Measurements from ENCODE around the gene MBIP.

Gene MBIP

DNA sequence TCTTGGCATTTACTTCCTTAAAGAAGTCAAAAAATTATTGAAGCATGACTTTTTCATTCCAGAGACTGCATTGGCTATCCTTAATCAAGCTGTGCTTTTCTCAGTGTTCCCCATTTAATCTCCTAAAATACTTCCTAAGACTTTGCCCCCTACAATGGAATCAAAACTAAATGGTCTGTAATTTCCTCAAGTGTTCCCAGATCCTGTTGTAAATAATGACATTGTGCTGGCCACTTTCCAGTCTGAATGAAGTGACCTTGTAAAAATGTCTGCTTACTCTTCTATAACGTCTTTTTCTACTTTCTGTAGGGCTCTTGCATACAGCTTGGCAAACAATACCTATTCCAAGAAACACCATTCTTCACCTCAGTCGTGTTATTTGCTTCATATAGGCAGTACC, 45.3 kb upstream of the MBIP start:
- TF ChIP-seq SPI1 (IDR thresholded peaks at IDR 0.05; ENCODE audit: borderline replicate concordance, low read depth) (no peak), POLR2AphosphoS5 (IDR thresholded peaks at IDR 0.05; ENCODE audit: low read depth) (no peak), GABPA (IDR thresholded peaks at IDR 0.05; ENCODE audit: low read depth) (no peak)
- TF ChIP-seq, protein P1, sequence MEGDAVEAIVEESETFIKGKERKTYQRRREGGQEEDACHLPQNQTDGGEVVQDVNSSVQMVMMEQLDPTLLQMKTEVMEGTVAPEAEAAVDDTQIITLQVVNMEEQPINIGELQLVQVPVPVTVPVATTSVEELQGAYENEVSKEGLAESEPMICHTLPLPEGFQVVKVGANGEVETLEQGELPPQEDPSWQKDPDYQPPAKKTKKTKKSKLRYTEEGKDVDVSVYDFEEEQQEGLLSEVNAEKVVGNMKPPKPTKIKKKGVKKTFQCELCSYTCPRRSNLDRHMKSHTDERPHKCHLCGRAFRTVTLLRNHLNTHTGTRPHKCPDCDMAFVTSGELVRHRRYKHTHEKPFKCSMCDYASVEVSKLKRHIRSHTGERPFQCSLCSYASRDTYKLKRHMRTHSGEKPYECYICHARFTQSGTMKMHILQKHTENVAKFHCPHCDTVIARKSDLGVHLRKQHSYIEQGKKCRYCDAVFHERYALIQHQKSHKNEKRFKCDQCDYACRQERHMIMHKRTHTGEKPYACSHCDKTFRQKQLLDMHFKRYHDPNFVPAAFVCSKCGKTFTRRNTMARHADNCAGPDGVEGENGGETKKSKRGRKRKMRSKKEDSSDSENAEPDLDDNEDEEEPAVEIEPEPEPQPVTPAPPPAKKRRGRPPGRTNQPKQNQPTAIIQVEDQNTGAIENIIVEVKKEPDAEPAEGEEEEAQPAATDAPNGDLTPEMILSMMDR (IDR thresholded peaks at IDR 0.05; ENCODE audit: insufficient read depth, low read length), result no peak
- TF ChIP-seq, protein P2, sequence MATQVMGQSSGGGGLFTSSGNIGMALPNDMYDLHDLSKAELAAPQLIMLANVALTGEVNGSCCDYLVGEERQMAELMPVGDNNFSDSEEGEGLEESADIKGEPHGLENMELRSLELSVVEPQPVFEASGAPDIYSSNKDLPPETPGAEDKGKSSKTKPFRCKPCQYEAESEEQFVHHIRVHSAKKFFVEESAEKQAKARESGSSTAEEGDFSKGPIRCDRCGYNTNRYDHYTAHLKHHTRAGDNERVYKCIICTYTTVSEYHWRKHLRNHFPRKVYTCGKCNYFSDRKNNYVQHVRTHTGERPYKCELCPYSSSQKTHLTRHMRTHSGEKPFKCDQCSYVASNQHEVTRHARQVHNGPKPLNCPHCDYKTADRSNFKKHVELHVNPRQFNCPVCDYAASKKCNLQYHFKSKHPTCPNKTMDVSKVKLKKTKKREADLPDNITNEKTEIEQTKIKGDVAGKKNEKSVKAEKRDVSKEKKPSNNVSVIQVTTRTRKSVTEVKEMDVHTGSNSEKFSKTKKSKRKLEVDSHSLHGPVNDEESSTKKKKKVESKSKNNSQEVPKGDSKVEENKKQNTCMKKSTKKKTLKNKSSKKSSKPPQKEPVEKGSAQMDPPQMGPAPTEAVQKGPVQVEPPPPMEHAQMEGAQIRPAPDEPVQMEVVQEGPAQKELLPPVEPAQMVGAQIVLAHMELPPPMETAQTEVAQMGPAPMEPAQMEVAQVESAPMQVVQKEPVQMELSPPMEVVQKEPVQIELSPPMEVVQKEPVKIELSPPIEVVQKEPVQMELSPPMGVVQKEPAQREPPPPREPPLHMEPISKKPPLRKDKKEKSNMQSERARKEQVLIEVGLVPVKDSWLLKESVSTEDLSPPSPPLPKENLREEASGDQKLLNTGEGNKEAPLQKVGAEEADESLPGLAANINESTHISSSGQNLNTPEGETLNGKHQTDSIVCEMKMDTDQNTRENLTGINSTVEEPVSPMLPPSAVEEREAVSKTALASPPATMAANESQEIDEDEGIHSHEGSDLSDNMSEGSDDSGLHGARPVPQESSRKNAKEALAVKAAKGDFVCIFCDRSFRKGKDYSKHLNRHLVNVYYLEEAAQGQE (IDR thresholded peaks at IDR 0.05; ENCODE audit: insufficient replicate concordance, low read depth), result no peak
- Histone ChIP-seq H3K27me3 (ENCODE audit: insufficient read depth, poor library complexity, severe bottlenecking) (no peaks in the 10 kb centered on the region), H3K27ac (replicated peaks) (no peak overlapping the region), H3K4me3 (replicated peaks; ENCODE audit: insufficient read depth, low read length) (no peak overlapping the region)
- no peak for DNase-seq (ENCODE audit: low read depth in 1 of 2, low spot score in 1 of 2)

DNA sequence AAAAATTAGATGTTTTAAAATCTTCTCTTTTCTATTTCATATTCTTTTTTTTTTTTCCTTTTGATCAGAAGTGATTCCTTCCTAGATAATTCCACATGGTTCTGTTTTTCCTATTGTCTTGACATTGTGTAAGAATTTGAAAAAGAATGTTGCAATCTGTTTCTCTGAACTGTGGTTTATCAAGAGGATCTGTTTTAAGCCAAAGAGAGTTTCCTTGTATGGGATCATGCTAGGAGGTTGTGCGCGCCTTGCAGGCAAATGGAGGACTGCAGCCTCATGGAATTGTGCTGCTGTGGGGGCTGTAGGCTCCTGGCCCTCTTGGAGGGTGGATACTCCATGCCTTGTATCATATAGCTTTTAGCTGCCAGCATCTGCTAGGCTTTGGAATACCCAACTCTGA, 43.3 kb upstream of the MBIP start:
- no peaks in the 10 kb centered on the region for H3K27me3 ChIP-seq (ENCODE audit: insufficient read depth, poor library complexity, severe bottlenecking)
- H3K4me3 ChIP-seq (replicated peaks; ENCODE audit: insufficient read depth, low read length), result no peak overlapping the region
- no peak overlapping the region for H3K27ac ChIP-seq (replicated peaks)
- no peak for DNase-seq (ENCODE audit: low read depth in 1 of 2, low spot score in 1 of 2)
- TF ChIP-seq SPI1 (IDR thresholded peaks at IDR 0.05; ENCODE audit: borderline replicate concordance, low read depth) (no peak), POLR2AphosphoS5 (IDR thresholded peaks at IDR 0.05; ENCODE audit: low read depth) (no peak), GABPA (IDR thresholded peaks at IDR 0.05; ENCODE audit: low read depth) (no peak)
- TF ChIP-seq, protein P2 (IDR thresholded peaks at IDR 0.05; ENCODE audit: insufficient replicate concordance, low read depth), result no peak
- TF ChIP-seq, protein P1 (IDR thresholded peaks at IDR 0.05; ENCODE audit: insufficient read depth, low read length), result no peak

DNA sequence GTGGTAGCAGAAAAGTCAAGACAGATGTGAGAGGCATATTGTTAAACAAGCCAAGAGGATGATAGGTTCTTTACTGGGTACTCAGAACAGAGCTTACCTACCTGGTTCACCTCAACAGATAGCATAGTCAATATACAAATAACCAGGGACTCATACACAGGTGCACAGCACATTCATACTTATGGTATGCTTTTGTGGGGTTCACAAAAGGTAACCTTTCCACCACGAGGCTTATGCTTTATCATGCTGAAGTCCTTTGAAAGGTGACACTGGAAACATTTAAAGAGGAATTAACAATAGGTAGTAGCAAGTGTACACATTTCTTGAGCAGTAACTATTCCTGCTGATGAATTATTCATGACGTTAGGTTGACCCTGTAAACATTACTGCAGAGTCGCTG, 42.2 kb upstream of the MBIP start:
- Histone ChIP-seq H3K27ac (replicated peaks) (no peak overlapping the region), H3K27me3 (ENCODE audit: insufficient read depth, poor library complexity, severe bottlenecking) (no peaks in the 10 kb centered on the region), H3K4me3 (replicated peaks; ENCODE audit: insufficient read depth, low read length) (no peak overlapping the region)
- DNase-seq (ENCODE audit: low read depth in 1 of 2, low spot score in 1 of 2), result no peak
- TF ChIP-seq POLR2AphosphoS5 (IDR thresholded peaks at IDR 0.05; ENCODE audit: low read depth) (no peak), SPI1 (IDR thresholded peaks at IDR 0.05; ENCODE audit: borderline replicate concordance, low read depth) (no peak), GABPA (IDR thresholded peaks at IDR 0.05; ENCODE audit: low read depth) (no peak)
- TF ChIP-seq, protein P2 (IDR thresholded peaks at IDR 0.05; ENCODE audit: insufficient replicate concordance, low read depth), result no peak
- TF ChIP-seq, protein P1 (IDR thresholded peaks at IDR 0.05; ENCODE audit: insufficient read depth, low read length), result no peak
